Activated CD4-positive, alpha-beta memory T cell treated with anti-CD3 and anti-CD28 coated beads for 36 hours (primary cell): Measurements from ENCODE around the gene RS1. TPM values are rescaled to one million over a fixed set of nuclear protein-coding genes. Genes with fewer than 3 reads are reported as not detected.

ENCODE experiments used
- CTCF ChIA-PET: fragments of 350-600 bp; sonication (Branson Sonifier 250); formaldehyde crosslinking; loops from one replicate; lab custom pipeline; 2021; ENCODE audit warnings: antibody characterized with exemption, inconsistent platforms; lab: Charles Lee
- POLR2A ChIA-PET: fragments of 350-600 bp; sonication (Branson Sonifier 250); formaldehyde crosslinking; loops from one replicate; lab custom pipeline; 2021; ENCODE audit warnings: antibody characterized with exemption; lab: Charles Lee
- DNase-seq: peaks from one replicate; pipeline ENCODE4 v3.0.0-alpha.2; 2020
- H3K27ac Mint-ChIP-seq: one replicate; pipeline ENCODE4 v1.8.0; 2021; ENCODE audit warnings: mixed read lengths
- H3K27me3 Mint-ChIP-seq: one replicate; pipeline ENCODE4 v1.8.0; 2021; ENCODE audit warnings: mixed read lengths
- H3K36me3 Mint-ChIP-seq: one replicate; pipeline ENCODE4 v1.8.0; 2021; ENCODE audit warnings: mixed read lengths
- H3K4me1 Mint-ChIP-seq: one replicate; pipeline ENCODE4 v1.8.0; 2021; ENCODE audit warnings: low read depth, mixed read lengths
- H3K4me3 Mint-ChIP-seq: one replicate; pipeline ENCODE4 v1.8.0; 2021; ENCODE audit warnings: mild to moderate bottlenecking, mixed read lengths
- H3K9me3 Mint-ChIP-seq: one replicate; pipeline ENCODE4 v1.8.0; 2021; ENCODE audit warnings: mixed read lengths
- intact Hi-C: fragments of 100-400 bp; cut with micrococcal nuclease; formaldehyde crosslinking; loops from one replicate; pipeline ENCODE4 v1.15.1; 2023
- total RNA-seq, 2 experiments: library from RNA; stranded (reverse); gene quantifications; one replicate each; pipeline ENCODE4 v1.2.3, GENCODE V29; 2021

RS1 gene
- total RNA-seq, 2 experiments from 2014 or later: not detected

- POLR2A ChIA-PET: no interaction called here
- H3K4me1 Mint-ChIP-seq: no peaks in the 10 kb centered on the region
- H3K27ac Mint-ChIP-seq: no peak overlapping the region
- no peaks in the 10 kb centered on the region for H3K9me3 Mint-ChIP-seq
- no peaks in the 10 kb centered on the region for H3K36me3 Mint-ChIP-seq
- H3K27me3 Mint-ChIP-seq: no peaks in the 10 kb centered on the region
- H3K4me3 Mint-ChIP-seq: no peak overlapping the region
- CTCF ChIA-PET: no interaction called here
- DNase-seq: no peak
- intact Hi-C loops: no loop called here
Observed at GRCh38 chrX:18661273-18661672, 10.6 kb downstream of the RS1 start.

- Mint-ChIP-seq H3K4me3 (no peak overlapping the region), H3K36me3 (no peaks in the 10 kb centered on the region), H3K9me3 (no peaks in the 10 kb centered on the region), H3K4me1 (no peaks in the 10 kb centered on the region), H3K27ac (no peak overlapping the region), H3K27me3 (no peaks in the 10 kb centered on the region)
- CTCF ChIA-PET: no interaction called here
- intact Hi-C loops: no loop called here
- no peak for DNase-seq
- POLR2A ChIA-PET: no interaction called here
Observed at GRCh38 chrX:18654875-18655836, 16.8 kb downstream of the RS1 start.

- POLR2A ChIA-PET: no interaction called here
- no peaks in the 10 kb centered on the region for H3K4me1 Mint-ChIP-seq
- H3K27me3 Mint-ChIP-seq: no peaks in the 10 kb centered on the region
- H3K36me3 Mint-ChIP-seq: no peaks in the 10 kb centered on the region
- no peak for DNase-seq
- no peaks in the 10 kb centered on the region for H3K9me3 Mint-ChIP-seq
- H3K4me3 Mint-ChIP-seq: no peak overlapping the region
- intact Hi-C loops: no loop called here
- no peak overlapping the region for H3K27ac Mint-ChIP-seq
- CTCF ChIA-PET: no interaction called here
Observed at GRCh38 chrX:18652636-18653035, 19.3 kb downstream of the RS1 start.

- Mint-ChIP-seq H3K27ac (no peak overlapping the region), H3K36me3 (no peaks in the 10 kb centered on the region), H3K4me3 (no peak overlapping the region), H3K9me3 (no peaks in the 10 kb centered on the region), H3K4me1 (no peaks in the 10 kb centered on the region), H3K27me3 (no peaks in the 10 kb centered on the region)
- ChIA-PET POLR2A (no interaction called here), CTCF (no interaction called here)
- no peak for DNase-seq
- intact Hi-C loops: no loop called here
Observed at GRCh38 chrX:18650662-18651061, 21.2 kb downstream of the RS1 start.

DNA sequence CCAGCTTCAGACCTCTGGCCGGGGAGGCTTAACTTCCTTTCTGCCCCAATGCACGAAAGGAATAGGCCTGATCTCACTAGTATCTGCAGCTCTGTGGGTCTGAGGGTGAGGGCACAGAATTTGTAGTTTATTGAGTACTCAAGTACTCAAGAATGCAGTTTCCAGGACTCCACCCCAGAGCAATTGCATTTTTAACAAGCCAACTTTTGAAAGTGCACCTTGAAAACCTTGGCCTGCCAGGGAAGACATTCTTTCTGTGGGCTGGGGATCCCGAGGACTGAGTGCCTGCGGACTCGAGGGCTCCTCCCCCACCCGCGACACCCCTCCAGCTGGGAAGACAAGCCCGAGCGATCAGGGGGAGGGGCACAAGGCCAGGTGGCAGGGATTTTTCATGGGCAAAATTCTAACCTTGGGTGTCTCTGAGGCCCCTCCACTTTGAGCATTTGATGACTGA, 22.4 kb downstream of the RS1 start:
- no peak overlapping the region for H3K4me3 Mint-ChIP-seq
- intact Hi-C loops: no loop called here
- POLR2A ChIA-PET: no interaction called here
- DNase-seq: no peak
- H3K27me3 Mint-ChIP-seq: no peaks in the 10 kb centered on the region
- CTCF ChIA-PET: no interaction called here
- no peaks in the 10 kb centered on the region for H3K9me3 Mint-ChIP-seq
- no peaks in the 10 kb centered on the region for H3K36me3 Mint-ChIP-seq
- H3K27ac Mint-ChIP-seq: no peak overlapping the region
- H3K4me1 Mint-ChIP-seq: no peaks in the 10 kb centered on the region

- H3K4me3 Mint-ChIP-seq: no peak overlapping the region
- ChIA-PET POLR2A (no interaction called here), CTCF (no interaction called here)
- DNase-seq: no peak
- intact Hi-C loops: no loop called here
- no peaks in the 10 kb centered on the region for H3K36me3 Mint-ChIP-seq
- no peaks in the 10 kb centered on the region for H3K4me1 Mint-ChIP-seq
- H3K27me3 Mint-ChIP-seq: no peaks in the 10 kb centered on the region
- no peaks in the 10 kb centered on the region for H3K9me3 Mint-ChIP-seq
- H3K27ac Mint-ChIP-seq: no peak overlapping the region
Observed at GRCh38 chrX:18647621-18648020, 24.3 kb downstream of the RS1 start.

DNA sequence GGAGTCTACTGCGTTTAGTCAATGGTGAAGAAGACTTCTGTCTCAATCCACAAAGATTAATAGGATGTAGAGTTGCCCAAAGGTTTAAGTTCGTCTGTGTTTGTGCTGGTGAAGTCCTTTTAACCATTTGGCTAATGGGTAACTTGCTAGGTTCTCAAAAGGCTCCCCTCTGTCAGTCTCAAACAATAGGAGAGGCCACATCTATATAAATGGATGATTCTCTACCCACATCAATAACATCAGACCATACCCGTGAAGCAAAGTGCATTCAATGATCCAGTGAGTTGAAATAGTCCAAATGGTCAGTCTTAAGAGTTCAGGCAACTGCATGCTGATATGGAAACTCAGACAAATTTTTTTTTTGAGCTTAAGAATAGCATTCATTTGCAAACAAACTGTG, 28.1 kb downstream of the RS1 start:
- ChIA-PET POLR2A (no interaction called here), CTCF (no interaction called here)
- Mint-ChIP-seq H3K9me3 (no peaks in the 10 kb centered on the region), H3K36me3 (no peaks in the 10 kb centered on the region), H3K4me1 (no peaks in the 10 kb centered on the region), H3K4me3 (no peak overlapping the region), H3K27me3 (no peaks in the 10 kb centered on the region), H3K27ac (no peak overlapping the region)
- intact Hi-C loops: no loop called here
- no peak for DNase-seq

DNA sequence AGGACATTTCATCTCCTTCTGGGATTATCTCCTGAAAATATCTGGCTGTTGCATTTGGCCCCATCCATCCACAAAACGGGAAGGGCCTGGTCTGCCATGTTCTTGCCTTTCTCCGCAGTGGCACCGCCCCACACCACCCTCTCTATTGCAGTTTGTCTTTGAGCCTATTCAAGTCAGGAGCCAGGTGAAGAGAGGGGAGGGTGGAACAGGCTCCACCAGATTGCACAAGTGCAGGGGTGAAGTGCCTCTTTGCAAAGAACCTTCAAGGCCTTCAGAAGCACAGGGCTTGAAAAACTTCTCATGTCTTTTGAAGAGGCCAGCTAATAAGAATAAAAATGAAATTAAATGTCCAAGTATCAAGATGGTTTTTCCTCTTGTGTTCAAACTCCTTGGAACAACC, 28.7 kb downstream of the RS1 start:
- H3K4me1 Mint-ChIP-seq: no peaks in the 10 kb centered on the region
- H3K27ac Mint-ChIP-seq: no peak overlapping the region

GRCh38 chrX:18640686-18641085, 31.2 kb downstream of the RS1 start:
- ChIA-PET POLR2A (no interaction called here), CTCF (no interaction called here)
- no peak for DNase-seq
- intact Hi-C loops: no loop called here
- H3K4me3 Mint-ChIP-seq: no peak overlapping the region
- H3K27ac Mint-ChIP-seq: no peak overlapping the region
- no peaks in the 10 kb centered on the region for H3K4me1 Mint-ChIP-seq
- no peaks in the 10 kb centered on the region for H3K9me3 Mint-ChIP-seq
- H3K27me3 Mint-ChIP-seq: no peaks in the 10 kb centered on the region
- no peaks in the 10 kb centered on the region for H3K36me3 Mint-ChIP-seq

More for the DNA sequence above, 28.7 kb downstream of the RS1 start:
- no peak overlapping the region for H3K4me3 Mint-ChIP-seq
- ChIA-PET CTCF (no interaction called here), POLR2A (no interaction called here)
- no peaks in the 10 kb centered on the region for H3K27me3 Mint-ChIP-seq
- no peaks in the 10 kb centered on the region for H3K9me3 Mint-ChIP-seq
- no peak for DNase-seq
- intact Hi-C loops: no loop called here
- no peaks in the 10 kb centered on the region for H3K36me3 Mint-ChIP-seq

DNA sequence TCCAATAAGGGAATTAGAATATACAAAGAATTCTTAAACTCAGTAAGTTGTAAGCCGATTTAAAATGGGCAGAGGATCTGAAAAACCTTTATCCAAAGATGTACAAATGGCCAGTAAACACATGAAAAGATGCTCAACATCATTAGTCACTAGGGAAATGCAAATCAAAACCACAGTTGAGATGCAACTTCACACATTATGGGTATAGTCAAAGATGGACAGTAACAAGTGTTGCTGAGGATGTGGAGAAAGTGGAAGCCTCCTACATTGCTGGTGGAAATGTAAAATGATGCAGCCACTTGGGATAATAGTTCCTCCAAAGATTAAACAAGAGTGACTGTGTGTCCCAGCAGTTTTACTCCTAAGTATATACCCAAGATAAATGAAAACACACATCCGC, 32.6 kb downstream of the RS1 start:
- Mint-ChIP-seq H3K4me3 (no peak overlapping the region), H3K27me3 (no peaks in the 10 kb centered on the region), H3K36me3 (no peaks in the 10 kb centered on the region), H3K4me1 (no peaks in the 10 kb centered on the region), H3K9me3 (no peaks in the 10 kb centered on the region), H3K27ac (no peak overlapping the region)
- intact Hi-C loops: no loop called here
- POLR2A ChIA-PET: no interaction called here
- no peak for DNase-seq
- CTCF ChIA-PET: no interaction called here

GRCh38 chrX:18638398-18638797, 33.5 kb downstream of the RS1 start:
- Mint-ChIP-seq H3K4me1 (no peaks in the 10 kb centered on the region), H3K36me3 (no peaks in the 10 kb centered on the region), H3K4me3 (no peak overlapping the region), H3K27ac (no peak overlapping the region), H3K9me3 (no peaks in the 10 kb centered on the region), H3K27me3 (no peaks in the 10 kb centered on the region)
- ChIA-PET CTCF (no interaction called here), POLR2A (no interaction called here)
- intact Hi-C loops: no loop called here
- no peak for DNase-seq

DNA sequence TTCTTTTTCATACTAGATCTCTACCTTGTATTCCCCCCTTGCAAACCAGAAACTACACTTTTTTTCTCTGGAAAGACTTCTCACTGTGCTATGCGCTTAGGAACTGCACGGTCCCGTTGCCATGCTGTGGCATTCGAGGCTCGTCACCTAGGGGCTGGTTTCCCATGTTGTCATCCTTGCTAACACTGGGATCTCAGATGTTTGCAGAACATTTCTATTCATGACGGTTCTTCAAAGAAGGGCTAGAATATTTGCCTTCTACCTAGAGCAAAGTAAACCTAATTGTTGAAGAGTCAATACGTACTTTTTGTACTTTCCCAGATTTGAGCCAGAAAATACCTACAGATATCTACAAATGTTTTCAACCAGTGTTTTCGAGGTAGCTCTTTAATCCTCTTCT, 41.0 kb downstream of the RS1 start:
- no peaks in the 10 kb centered on the region for H3K9me3 Mint-ChIP-seq
- CTCF ChIA-PET: no interaction called here
- H3K27me3 Mint-ChIP-seq: no peaks in the 10 kb centered on the region
- H3K4me3 Mint-ChIP-seq: no peak overlapping the region
- peaks cover 3% of the 10 kb centered on the region for H3K36me3 Mint-ChIP-seq
- intact Hi-C loops: no loop called here
- H3K4me1 Mint-ChIP-seq: no peaks in the 10 kb centered on the region
- no peak overlapping the region for H3K27ac Mint-ChIP-seq
- POLR2A ChIA-PET: no interaction called here
- DNase-seq: no peak

DNA sequence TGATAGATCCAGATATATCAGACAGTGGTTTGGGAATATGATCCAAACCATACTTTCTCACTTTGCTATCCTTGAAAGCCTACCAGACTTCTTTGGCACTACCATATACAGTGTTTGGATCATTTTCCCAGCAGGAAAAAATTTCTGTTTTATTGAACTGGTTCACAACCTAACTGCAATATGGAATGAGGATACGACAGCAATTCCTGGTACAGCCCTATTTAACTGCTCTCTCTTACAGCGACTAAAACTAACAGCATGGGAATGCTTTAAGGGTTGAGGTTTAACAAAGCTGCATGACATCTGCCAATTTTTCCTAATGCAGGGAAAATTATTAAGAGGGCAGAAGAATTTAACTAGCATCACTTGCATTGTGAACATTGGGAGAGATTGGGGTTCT, 47.3 kb downstream of the RS1 start:
- H3K4me1 Mint-ChIP-seq: no peaks in the 10 kb centered on the region

More for the DNA sequence above, 47.3 kb downstream of the RS1 start:
- POLR2A ChIA-PET: no interaction called here
- intact Hi-C loops: no loop called here
- Mint-ChIP-seq H3K36me3 (peaks cover 3% of the 10 kb centered on the region), H3K4me3 (no peak overlapping the region), H3K27ac (no peak overlapping the region), H3K9me3 (no peaks in the 10 kb centered on the region), H3K27me3 (no peaks in the 10 kb centered on the region)
- no peak for DNase-seq
- CTCF ChIA-PET: no interaction called here
